Umbilical cord (tissue), 1 donor: ENCODE data around the gene PCDHB5. TPM values are rescaled to one million over a fixed set of nuclear protein-coding genes. Genes with fewer than 3 reads are reported as not detected.

Experiments
- total RNA-seq: library from RNA; depleted of rRNA; stranded (reverse); fragments of >200 nt; gene quantifications from one replicate; pipeline ENCODE4 v1.2.3, GENCODE V29; 2014; ENCODE audit warnings: low replicate concordance; ENCODE audit not compliant: insufficient read depth

The PCDHB5 gene
- total RNA-seq, 1 donor from 2014 or later = 11.6 TPM

Other genes starting within 250 kb of the PCDHB5 start
- 2.9 TPM for gene PCDHAC1, start 208.9 kb upstream of the PCDHB5 start, total RNA-seq
- gene PCDHAC2, start 168.7 kb upstream of the PCDHB5 start, total RNA-seq = 3.4 TPM
- 0.24 TPM for gene PCDHB1, start 83.8 kb upstream of the PCDHB5 start, total RNA-seq
- gene PCDHB2, start 40.6 kb upstream of the PCDHB5 start, total RNA-seq = 6.5 TPM
- 0.72 TPM for gene PCDHB3, start 34.7 kb upstream of the PCDHB5 start, total RNA-seq
- gene PCDHB4, start 13.4 kb upstream of the PCDHB5 start, total RNA-seq = 2.9 TPM
- gene PCDHB6, start 14.9 kb downstream of the PCDHB5 start, total RNA-seq = 1.9 TPM
- 3.6 TPM for gene PCDHB7, start 37.4 kb downstream of the PCDHB5 start, total RNA-seq
- 0.72 TPM for gene PCDHB8, start 42.6 kb downstream of the PCDHB5 start, total RNA-seq
- 4.1 TPM for gene PCDHB16, start 47.2 kb downstream of the PCDHB5 start, total RNA-seq
- gene PCDHB9, start 52.0 kb downstream of the PCDHB5 start, total RNA-seq = 1.9 TPM
- gene PCDHB10, start 57.1 kb downstream of the PCDHB5 start, total RNA-seq = 5.5 TPM
- gene PCDHB11, start 64.4 kb downstream of the PCDHB5 start, total RNA-seq = 5.1 TPM
- gene PCDHB12, start 73.5 kb downstream of the PCDHB5 start, total RNA-seq = 2.9 TPM
- 1.7 TPM for gene PCDHB13, start 78.7 kb downstream of the PCDHB5 start, total RNA-seq
- gene PCDHB14, start 88.1 kb downstream of the PCDHB5 start, total RNA-seq = 12.3 TPM
- gene PCDHB15, start 110.2 kb downstream of the PCDHB5 start, total RNA-seq = 3.4 TPM
- 1.9 TPM for gene SLC25A2, start 168.8 kb downstream of the PCDHB5 start, total RNA-seq
- gene TAF7, start 185.6 kb downstream of the PCDHB5 start, total RNA-seq = 58.7 TPM
- 0.96 TPM for gene PCDHGA1, start 195.3 kb downstream of the PCDHB5 start, total RNA-seq
- 4.6 TPM for gene PCDHGA2, start 203.6 kb downstream of the PCDHB5 start, total RNA-seq
- 2.2 TPM for gene PCDHGA3, start 208.6 kb downstream of the PCDHB5 start, total RNA-seq
- 1.7 TPM for gene PCDHGB1, start 214.9 kb downstream of the PCDHB5 start, total RNA-seq
- 6.0 TPM for gene PCDHGA4, start 219.8 kb downstream of the PCDHB5 start, total RNA-seq
- 4.6 TPM for gene PCDHGB2, start 224.8 kb downstream of the PCDHB5 start, total RNA-seq
- 1.9 TPM for gene PCDHGA5, start 229.0 kb downstream of the PCDHB5 start, total RNA-seq
- gene PCDHGB3, start 235.0 kb downstream of the PCDHB5 start, total RNA-seq = 11.8 TPM
- gene PCDHGA6, start 238.7 kb downstream of the PCDHB5 start, total RNA-seq = 7.2 TPM
- gene PCDHGA7, start 247.5 kb downstream of the PCDHB5 start, total RNA-seq = 7.0 TPM